Esophagus squamous epithelium (tissue), 5 donors: ENCODE measurements around the gene LRIT3. TPM values are rescaled to one million over a fixed set of nuclear protein-coding genes. Genes with fewer than 3 reads are reported as not detected.
"Not testable (repeated sequence)": the region's sequence is repeated elsewhere in the genome, so short reads cannot be mapped to it uniquely, and the experiment has no call there.

Experiments used
- DNase-seq: peaks from one replicate; lab custom pipeline; 2025; lab: John Stamatoyannopoulos, UW
- H3K27ac ChIP-seq, 4 donors: fragments of 200-600 bp; sonication (generic); one replicate each; pipeline ENCODE4 v1.5.1; 2016 to 2019; ENCODE audit warnings: mild to moderate bottlenecking in 1 of 4
- H3K27me3 ChIP-seq, 4 donors: fragments of 200-600 bp; sonication (generic); 1 replicate in 3 of 4; 2 replicates in 1 of 4; pipeline versions ENCODE4 v1.5.1 to v1.6.0; 2017 to 2021; ENCODE audit warnings: antibody characterized with exemption in 1 of 4
- H3K36me3 ChIP-seq, 3 donors: fragments of 200-600 bp; sonication (generic); one replicate each; pipeline ENCODE4 v1.5.1; 2016 to 2019
- H3K4me1 ChIP-seq, 3 donors: fragments of 200-600 bp; sonication (generic); one replicate each; pipeline ENCODE4 v1.5.1; 2017 to 2019
- H3K4me3 ChIP-seq, 4 donors: fragments of 200-600 bp; sonication (generic); 1 replicate in 3 of 4; 2 replicates in 1 of 4; pipeline ENCODE4 v1.5.1; 2016 to 2019; ENCODE audit warnings: mild to moderate bottlenecking in 2 of 4, moderate library complexity in 1 of 4
- H3K9me3 ChIP-seq, 3 donors: fragments of 200-600 bp; sonication (generic); one replicate each; pipeline ENCODE4 v1.5.1; 2016 to 2019
- POLR2A ChIP-seq, 4 donors: fragments of 450-650 bp; IDR thresholded peaks; one replicate each; pipeline ENCODE4 v1.6.1; 2017; ENCODE audit warnings: antibody characterized with exemption in 4 of 4, mild to moderate bottlenecking in 4 of 4, moderate library complexity in 3 of 4
- WGBS, 2 donors: methylation state at CpG; one replicate each; pipeline ENCODE4 v1.1.5; 2018; 5-methylcytosine and 5-hydroxymethylcytosine counted together
- intact Hi-C: fragments of 100-400 bp; cut with DNase I; formaldehyde crosslinking; loops from one replicate; pipeline ENCODE4 v1.15.0; 2022
- total RNA-seq, 4 donors: library from RNA; depleted of rRNA; stranded (reverse); fragments of >200 nt; gene quantifications; one replicate each; pipeline ENCODE4 v1.1.0, GENCODE V29; 2016
- TF ChIP-seq, protein P1 (sequence below), 6 experiments: fragments of 450-650 bp in 4 of 6; fragments of 200-600 bp in 2 of 6; sonication (generic) in 2 of 6; IDR thresholded peaks; one replicate each; pipeline ENCODE4 v1.5.1; 2016 to 2019; ENCODE audit warnings: antibody characterized with exemption in 6 of 6, mild to moderate bottlenecking in 4 of 6, moderate library complexity in 4 of 6
- donor health status: DM: yes; HTN: yes; CAD: no.

Gene LRIT3
- total RNA-seq, 4 donors from 2014 or later: 0.15 to 0.38 TPM; not detected in 2

DNA sequence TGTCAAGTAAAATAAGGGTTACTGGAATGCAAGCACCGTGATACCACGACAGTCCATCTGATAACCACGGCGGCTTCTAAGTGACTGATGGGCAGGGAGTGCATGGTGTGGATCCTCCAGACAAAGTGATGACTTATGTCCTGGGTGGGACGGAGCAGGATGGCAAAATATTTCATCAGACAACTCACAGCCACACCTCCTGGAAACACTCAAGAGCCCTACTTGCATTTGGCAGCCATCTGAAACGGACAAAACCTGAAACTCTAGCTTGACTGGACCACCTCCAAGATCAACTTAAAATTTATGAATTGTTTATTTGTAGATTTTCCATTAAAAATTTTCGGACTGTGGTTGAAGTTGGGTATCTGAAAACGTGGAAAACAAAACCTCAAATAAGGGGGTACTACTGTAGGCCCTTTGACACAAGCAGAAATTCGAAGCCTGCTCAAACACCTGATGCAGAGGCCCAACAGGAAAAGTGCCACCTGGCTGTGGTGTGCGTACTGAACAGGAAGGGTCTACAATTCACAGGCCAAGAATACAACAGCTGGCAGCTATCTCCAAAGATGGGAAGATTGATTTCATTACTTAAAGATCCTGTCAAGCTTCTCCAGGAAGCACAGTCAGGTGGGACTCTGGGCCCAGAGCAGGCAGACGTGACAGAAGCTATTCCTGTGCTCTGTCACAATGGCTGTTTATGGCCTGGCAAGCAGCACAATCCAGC lies 26.0 kb downstream of the LRIT3 start:
- H3K27ac ChIP-seq: no peak overlapping the region
- WGBS, 2 donors: 56 to 66% methylated on average over 9 to 11 of the region's 11 CpGs
- TF ChIP-seq, protein P1, sequence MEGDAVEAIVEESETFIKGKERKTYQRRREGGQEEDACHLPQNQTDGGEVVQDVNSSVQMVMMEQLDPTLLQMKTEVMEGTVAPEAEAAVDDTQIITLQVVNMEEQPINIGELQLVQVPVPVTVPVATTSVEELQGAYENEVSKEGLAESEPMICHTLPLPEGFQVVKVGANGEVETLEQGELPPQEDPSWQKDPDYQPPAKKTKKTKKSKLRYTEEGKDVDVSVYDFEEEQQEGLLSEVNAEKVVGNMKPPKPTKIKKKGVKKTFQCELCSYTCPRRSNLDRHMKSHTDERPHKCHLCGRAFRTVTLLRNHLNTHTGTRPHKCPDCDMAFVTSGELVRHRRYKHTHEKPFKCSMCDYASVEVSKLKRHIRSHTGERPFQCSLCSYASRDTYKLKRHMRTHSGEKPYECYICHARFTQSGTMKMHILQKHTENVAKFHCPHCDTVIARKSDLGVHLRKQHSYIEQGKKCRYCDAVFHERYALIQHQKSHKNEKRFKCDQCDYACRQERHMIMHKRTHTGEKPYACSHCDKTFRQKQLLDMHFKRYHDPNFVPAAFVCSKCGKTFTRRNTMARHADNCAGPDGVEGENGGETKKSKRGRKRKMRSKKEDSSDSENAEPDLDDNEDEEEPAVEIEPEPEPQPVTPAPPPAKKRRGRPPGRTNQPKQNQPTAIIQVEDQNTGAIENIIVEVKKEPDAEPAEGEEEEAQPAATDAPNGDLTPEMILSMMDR (IDR thresholded peaks at IDR 0.05): no peak
- no peak for TF ChIP-seq POLR2A (IDR thresholded peaks at IDR 0.05)
- no peak overlapping the region for H3K4me3 ChIP-seq
- no peak for DNase-seq
- no peaks in the 10 kb centered on the region for H3K9me3 ChIP-seq
- no peaks in the 10 kb centered on the region for H3K27me3 ChIP-seq
- peaks cover 0 to 11% (median 0%) of the 10 kb centered on the region in 3 donors for H3K4me1 ChIP-seq
- peaks cover 0 to 11% (median 0%) of the 10 kb centered on the region in 3 donors for H3K36me3 ChIP-seq
- intact Hi-C loops: no loop called here

DNA sequence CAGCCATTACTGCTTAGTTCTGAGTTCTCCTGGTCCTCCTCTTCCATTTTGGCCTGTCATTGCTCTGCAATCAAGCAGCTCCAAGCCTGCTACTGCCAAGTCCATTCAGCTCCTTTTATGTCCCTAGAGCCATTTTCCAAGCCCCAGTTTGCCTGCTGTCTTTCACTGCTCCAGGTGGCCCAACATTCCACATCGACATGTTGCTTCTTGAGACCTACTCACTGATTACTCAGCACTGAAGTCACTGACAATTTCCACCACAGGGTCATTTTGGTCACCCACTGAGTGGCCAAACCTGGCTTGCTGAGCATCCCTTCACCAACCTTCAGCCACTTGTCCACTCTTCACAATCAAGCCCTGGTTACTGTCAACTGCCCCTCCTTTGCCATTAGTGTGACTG lies 27.2 kb downstream of the LRIT3 start:
- Histone ChIP-seq H3K4me3 (no peak overlapping the region), H3K36me3 (peaks cover 0 to 5% (median 0%) of the 10 kb centered on the region in 3 donors), H3K27ac (no peak overlapping the region), H3K27me3 (no peaks in the 10 kb centered on the region), H3K9me3 (no peaks in the 10 kb centered on the region), H3K4me1 (peaks cover 0 to 11% (median 0%) of the 10 kb centered on the region in 3 donors)
- 76 to 83% methylated on average over 1 of the region's 1 CpG for WGBS, 2 donors
- intact Hi-C loops: no loop called here
- no peak for TF ChIP-seq POLR2A (IDR thresholded peaks at IDR 0.05)
- TF ChIP-seq, protein P1 (IDR thresholded peaks at IDR 0.05): no peak
- no peak for DNase-seq

DNA sequence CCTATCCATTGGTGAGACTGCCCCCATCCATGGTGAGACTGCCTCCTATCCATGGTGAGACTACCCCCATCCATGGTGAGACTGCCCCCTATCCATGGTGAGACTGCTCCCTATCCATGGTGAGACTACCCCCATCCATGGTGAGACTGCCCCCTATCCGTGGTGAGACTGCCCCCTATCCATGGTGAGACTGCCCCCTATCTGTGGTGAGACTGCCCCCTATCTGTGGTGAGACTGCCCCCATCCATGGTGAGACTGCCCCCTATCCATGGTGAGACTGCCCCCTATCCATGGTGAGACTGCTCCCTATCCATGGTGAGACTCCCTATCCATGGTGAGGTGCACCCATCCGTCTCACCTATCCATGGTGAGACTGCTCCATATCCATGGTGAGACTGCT lies 27.6 kb downstream of the LRIT3 start:
- WGBS, 2 donors: 60% methylated on average over 1 of the region's 2 CpGs; no CpG with 5 or more reads in 1 of the 2 donors
- H3K27me3 ChIP-seq, H3K36me3 ChIP-seq, intact Hi-C loops, H3K9me3 ChIP-seq, H3K4me3 ChIP-seq, H3K27ac ChIP-seq, DNase-seq: not testable (repeated sequence)
- peaks cover 0 to 11% (median 0%) of the 10 kb centered on the region in 3 donors for H3K4me1 ChIP-seq

DNA sequence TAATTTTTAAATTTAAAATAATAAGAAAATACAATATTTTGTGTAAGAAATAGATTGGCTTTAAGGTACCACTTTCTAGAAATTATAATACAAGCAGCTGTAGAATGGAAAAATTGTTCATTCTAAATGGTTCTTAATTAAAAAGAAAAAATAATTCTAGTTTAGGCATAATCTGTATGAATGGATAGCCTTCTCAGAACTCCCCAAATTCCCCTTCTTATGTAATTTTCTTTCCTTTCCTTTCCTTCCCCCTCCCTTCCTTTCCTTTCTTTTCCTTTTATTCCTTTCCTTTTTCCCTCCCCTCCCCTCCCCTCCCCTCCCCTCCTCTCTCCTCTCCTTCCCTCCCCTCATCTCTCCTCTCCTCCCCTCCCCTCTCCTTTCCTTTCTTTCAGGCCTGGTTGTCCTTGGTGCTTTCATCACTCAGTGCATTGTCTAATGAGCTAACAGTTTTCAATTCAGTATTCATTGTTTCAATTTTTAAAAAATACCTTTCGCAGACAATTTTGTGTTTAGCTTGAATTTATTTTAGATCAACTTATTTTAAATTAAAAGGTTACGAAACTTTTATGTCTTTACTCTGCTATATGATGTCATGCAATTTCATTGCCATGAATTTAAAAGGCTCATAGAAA lies 28.8 kb downstream of the LRIT3 start:
- no peak for TF ChIP-seq POLR2A (IDR thresholded peaks at IDR 0.05)
- TF ChIP-seq, protein P1 (IDR thresholded peaks at IDR 0.05): no peak
- Histone ChIP-seq H3K4me3 (no peak overlapping the region), H3K9me3 (no peaks in the 10 kb centered on the region), H3K27me3 (no peaks in the 10 kb centered on the region), H3K27ac (no peak overlapping the region), H3K36me3 (no peaks in the 10 kb centered on the region), H3K4me1 (peaks cover 0 to 11% (median 0%) of the 10 kb centered on the region in 3 donors)
- DNase-seq: no peak
- intact Hi-C loops: no loop called here
- 89 to 93% methylated on average over 2 of the region's 2 CpGs for WGBS, 2 donors

DNA sequence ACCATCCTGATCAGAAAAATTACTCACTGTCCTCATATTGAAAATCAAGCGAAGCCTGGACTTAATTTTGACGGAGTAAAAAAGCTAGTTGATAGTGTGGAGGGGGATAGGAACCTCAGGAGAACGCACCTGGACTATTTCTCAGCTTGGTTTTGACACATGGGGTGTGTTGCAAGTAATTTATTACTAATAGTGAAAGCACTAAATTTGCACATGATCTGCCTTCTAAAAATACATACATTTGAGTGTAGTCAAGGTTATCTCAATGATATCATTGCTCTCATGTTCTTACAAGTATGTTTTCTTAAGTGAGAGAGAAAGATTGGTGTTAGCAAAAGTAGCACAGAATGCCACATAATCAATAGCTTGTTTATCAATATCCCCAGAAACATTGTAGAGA lies 29.5 kb downstream of the LRIT3 start:
- WGBS, 2 donors: 45 to 54% methylated on average over 3 of the region's 3 CpGs
- intact Hi-C loops: no loop called here
- Histone ChIP-seq H3K27me3 (no peaks in the 10 kb centered on the region), H3K36me3 (no peaks in the 10 kb centered on the region), H3K4me3 (no peak overlapping the region), H3K9me3 (no peaks in the 10 kb centered on the region), H3K27ac (no peak overlapping the region), H3K4me1 (peaks cover 0 to 11% (median 0%) of the 10 kb centered on the region in 3 donors)
- TF ChIP-seq POLR2A (IDR thresholded peaks at IDR 0.05): no peak
- TF ChIP-seq, protein P1 (IDR thresholded peaks at IDR 0.05): no peak
- DNase-seq: no peak
